ENCODE data around the gene LRRC10B.
"Not testable (repeated sequence)": the region's sequence is repeated elsewhere in the genome, so short reads cannot be mapped to it uniquely, and the experiment has no call there.

The LRRC10B gene
- 0 to 0.04 reads per million in 2 donors for total RNA-seq

- peak; percentile 22 for DNase-seq
These were observed at the start of gene LRRC10B for GRCh38 chr11:61507962-61508861. LRRC10B (plus strand) TSS chr11:61508749; CDS start chr11:61508999, 250 bp downstream.

- DNase-seq = no peak
These were observed 48.1 kb upstream of the LRRC10B start for GRCh38 chr11:61460474-61460881.

- no peak for DNase-seq
These were observed 47.6 kb upstream of the LRRC10B start for GRCh38 chr11:61460986-61461385.

DNA sequence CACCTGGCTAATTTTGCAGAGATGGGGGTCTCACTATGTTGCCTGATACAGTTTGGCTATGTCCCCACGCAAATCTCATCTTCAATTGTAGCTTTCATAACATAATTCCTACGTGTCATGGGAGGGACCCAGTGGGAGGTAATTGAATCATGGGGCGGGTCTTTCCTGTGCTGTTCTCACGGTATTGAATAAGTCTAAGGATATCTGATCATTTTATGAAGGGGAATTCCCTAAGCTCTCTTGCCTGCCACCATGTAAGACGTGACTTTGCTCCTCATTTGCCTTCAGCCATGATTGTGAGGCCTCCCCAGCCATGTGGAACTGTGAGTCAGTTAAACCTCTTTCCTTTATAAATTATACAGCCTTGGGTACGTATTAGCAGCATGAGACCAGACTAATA lies 40.9 kb upstream of the LRRC10B start:
- not testable (repeated sequence) for DNase-seq

DNA sequence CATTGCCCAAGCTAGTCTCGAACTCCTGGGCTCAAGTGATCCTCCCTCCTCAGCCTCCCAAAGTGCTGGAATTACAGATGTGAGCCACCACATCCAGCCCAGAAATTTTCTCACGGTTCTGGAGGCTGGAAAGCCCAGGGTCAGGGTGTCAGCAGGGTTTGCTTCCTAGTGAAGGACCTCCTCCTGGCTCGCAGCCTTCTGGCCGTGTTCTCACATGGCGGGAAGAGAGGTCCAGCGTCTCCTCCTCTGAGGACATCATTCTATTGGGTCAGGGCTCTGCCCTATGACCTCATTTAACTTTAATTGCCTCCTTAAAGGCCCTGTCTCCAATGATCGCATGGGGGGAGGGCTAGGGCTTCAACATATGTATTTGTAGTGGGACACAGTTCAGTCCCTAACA lies 40.5 kb upstream of the LRRC10B start:
- DNase-seq = no peak

DNA sequence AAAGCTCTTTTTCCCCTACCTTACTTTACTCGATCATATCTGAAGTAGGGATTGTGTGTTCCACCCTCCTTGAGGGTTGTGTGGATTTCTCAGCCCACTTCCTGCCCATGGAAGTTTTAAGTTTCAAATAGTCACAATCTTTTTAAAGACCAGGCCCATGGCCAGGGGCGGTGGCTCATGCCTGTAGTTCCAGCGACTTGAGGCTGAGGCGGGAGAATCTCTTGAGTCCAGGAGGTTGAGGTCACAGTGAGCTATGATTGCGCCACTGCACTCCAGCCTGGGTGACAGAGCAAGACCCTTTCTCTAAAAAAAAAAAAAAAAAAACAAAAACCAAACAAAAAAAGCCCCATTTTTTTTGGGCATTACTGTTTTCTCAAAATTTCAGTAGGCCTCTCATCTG lies 36.3 kb upstream of the LRRC10B start:
- no peak for DNase-seq

DNA sequence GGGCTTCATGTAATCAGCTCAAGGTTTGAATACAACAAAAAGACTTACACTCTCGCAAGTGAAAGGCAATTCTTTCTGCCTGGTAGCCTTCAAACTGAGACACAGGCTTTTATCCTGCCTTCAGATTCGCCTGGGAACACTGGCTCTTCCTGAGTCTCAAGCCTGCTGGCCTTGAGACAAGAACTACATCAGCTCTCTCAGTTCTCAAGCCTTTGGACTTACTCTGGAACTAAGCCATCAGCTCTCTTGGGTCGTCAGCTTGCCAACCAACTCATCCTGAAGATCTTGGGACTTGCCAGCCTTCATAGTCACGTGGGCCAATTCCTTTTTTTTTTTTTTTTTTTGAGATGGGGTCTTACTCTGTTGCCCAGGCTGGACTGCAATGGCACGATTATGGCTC lies 35.7 kb upstream of the LRRC10B start:
- DNase-seq = no peak

- no peak for DNase-seq
These were observed 35.1 kb upstream of the LRRC10B start for GRCh38 chr11:61473370-61474012.

GRCh38 chr11:61474013-61474643 lies 34.4 kb upstream of the LRRC10B start:
- DNase-seq = no peak

- no peak for DNase-seq
These were observed 33.1 kb upstream of the LRRC10B start for GRCh38 chr11:61475433-61475832.

- no peak for DNase-seq
These were observed 32.2 kb upstream of the LRRC10B start for GRCh38 chr11:61476371-61476770.

GRCh38 chr11:61477126-61477525 lies 31.4 kb upstream of the LRRC10B start:
- DNase-seq = no peak

DNA sequence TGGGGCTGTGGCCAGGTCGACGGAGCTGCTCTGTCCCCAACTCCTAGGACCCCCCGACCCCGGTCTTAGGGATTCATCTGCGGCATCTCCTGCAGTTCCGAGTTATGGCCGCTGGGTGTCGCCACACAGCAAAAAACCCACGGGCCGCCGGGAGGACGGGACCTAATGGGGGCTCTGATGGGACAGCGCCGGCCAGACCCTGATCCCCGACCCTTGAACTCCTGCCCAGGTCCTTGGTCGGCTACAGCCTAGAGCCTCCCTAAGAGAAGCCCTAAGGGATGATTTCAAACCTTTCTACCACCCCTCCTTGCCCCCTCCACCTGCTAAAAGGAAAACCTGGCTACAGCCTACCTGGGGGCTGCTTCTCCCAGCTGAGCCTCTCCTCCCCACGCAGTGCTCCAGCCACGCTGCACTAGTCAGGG lies 30.8 kb upstream of the LRRC10B start:
- DNase-seq = no peak

GRCh38 chr11:61479360-61480058 lies 29.0 kb upstream of the LRRC10B start:
- not testable (repeated sequence) for DNase-seq

DNA sequence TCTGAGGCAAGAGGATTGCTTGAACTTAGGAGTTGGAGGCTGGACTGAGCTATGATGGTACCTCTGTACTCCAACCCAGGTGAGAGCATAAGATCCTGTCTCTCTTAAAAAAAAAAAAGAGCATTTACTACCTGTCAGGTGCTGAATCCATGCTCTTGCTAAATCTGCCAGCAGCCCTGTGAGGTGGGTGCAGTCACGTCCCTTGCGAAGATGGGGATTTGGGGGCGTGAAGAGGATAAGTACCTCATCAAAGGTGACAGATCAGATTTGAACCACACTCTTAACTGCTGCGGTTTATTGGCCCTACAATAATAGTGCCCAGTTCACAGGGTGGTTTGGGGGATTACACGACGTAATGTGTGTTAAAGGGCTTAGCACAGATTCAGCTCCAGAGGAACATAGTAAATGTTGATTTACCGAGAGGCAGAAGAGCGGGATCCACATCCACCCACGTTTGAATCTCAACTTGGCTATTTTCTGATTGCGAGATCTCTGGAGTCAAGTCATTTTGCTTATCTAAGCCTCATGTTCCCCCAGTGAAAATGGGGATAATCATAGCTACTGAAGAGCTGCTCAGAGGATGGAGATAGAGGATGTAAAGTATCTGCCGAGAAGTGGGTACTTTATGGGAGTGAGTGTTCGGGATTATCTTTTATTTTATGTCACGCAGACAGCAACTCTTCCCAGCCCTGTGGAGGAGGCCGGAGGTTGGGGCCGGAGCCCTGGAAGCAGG lies 28.1 kb upstream of the LRRC10B start:
- no peak for DNase-seq

GRCh38 chr11:61480994-61481335 lies 27.6 kb upstream of the LRRC10B start:
- DNase-seq = no peak

DNA sequence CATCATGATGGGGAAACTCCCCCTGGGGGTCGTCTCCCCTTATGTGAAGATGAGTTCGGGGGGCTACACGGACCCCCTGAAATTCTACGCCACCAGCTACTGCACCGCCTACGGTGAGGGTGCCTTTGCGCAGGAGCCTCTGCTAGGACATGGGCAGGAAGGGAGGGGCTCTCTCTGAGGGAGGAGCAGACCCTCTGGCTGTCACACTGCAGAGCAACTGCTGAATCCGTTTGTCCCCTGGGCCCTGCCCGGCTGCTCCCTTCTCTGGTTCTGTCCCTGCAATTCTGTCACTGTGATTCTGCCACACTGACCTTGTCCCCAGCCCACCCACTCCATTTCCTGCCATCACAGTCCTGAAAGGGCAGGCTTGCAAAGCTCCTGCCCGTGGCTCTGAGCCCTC lies 26.7 kb upstream of the LRRC10B start:
- DNase-seq = no peak

GRCh38 chr11:61482513-61482912 lies 26.0 kb upstream of the LRRC10B start:
- no peak for DNase-seq

- DNase-seq = no peak
These were observed 24.0 kb upstream of the LRRC10B start for GRCh38 chr11:61484541-61484940.

GRCh38 chr11:61485080-61485479 lies 23.5 kb upstream of the LRRC10B start:
- DNase-seq = no peak

DNA sequence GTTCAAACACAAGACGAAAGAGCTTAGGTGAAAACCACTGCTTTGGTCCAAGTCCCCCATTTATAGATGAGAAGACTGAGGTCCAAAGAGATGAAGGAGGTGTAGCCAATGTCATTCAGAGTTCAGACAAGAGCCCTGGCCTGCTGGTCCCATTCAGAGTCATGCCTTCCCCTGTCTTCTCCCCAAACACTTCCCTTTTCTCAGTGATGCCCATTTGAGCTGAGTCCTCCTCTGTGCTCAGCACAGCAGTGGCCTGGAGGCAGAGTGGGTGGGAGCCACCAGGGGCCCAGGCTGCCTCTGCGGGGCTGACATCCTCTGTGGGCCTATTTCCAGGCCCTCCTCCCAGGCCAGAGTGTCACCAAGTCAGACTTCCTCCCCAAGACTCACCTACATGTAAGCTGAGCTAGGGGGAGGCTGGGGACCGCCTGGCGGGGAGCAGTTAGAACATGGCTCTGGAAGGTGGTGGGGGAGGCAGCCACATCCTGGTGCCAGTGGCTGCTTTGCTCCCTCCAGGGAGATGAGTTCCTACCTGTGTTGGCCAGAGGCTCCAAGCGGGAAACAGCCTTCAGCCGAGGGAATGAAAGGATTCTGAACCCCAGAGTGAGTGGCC lies 22.4 kb upstream of the LRRC10B start:
- DNase-seq = no peak

DNA sequence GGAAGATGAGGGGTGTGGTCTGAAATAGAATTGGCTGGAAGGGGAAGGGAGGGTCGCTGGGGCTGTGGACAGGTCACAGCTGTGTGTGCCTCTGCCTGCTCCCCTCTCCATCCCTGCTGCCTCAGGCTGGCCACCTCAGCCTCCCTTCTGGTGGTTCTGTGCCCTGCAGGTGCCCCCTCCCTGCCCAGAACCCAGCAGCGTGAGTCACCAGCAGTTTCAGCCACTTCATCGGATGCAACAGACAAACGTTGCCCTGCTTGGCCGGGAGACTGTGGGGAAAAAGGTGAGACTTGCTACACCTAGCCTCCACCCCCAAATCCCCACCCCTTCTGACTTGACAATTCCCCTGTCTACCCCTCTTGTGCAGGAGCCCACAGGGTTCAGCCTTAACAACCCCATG lies 21.8 kb upstream of the LRRC10B start:
- DNase-seq = no peak
